Esophagus muscularis mucosa (tissue), 4 donors: ENCODE data around the gene SMAP1. TPM values are rescaled to one million over a fixed set of nuclear protein-coding genes. Genes with fewer than 3 reads are reported as not detected.
"Not testable (repeated sequence)": the region's sequence is repeated elsewhere in the genome, so short reads cannot be mapped to it uniquely, and the experiment has no call there.

Source experiments
- DNase-seq: peaks from one replicate; pipeline ENCODE4 v3.0.0-alpha.2; 2017; ENCODE audit errors: extremely low spot score
- H3K27ac ChIP-seq, 4 donors: fragments of 200-600 bp; sonication (generic); replicated peaks in 1 of 4; 1 replicate in 3 of 4; 2 replicates in 1 of 4; pipeline ENCODE4 v1.5.1; 2016 to 2019; ENCODE audit warnings: mild to moderate bottlenecking in 1 of 4
- H3K27me3 ChIP-seq, 4 donors: fragments of 200-600 bp; sonication (generic); one replicate each; pipeline versions ENCODE4 v1.5.1 to v1.6.0; 2016 to 2019
- H3K36me3 ChIP-seq, 4 donors: fragments of 200-600 bp; sonication (generic); one replicate each; pipeline ENCODE4 v1.5.1; 2016 to 2019
- H3K4me1 ChIP-seq, 4 donors: fragments of 200-600 bp; sonication (generic); one replicate each; pipeline ENCODE4 v1.5.1; 2016 to 2019
- H3K4me3 ChIP-seq, 4 donors: fragments of 200-600 bp; sonication (generic); 1 replicate in 2 of 4; 2 replicates in 2 of 4; pipeline ENCODE4 v1.5.1; 2016 to 2019; ENCODE audit warnings: mild to moderate bottlenecking in 4 of 4, moderate library complexity in 1 of 4
- H3K9me3 ChIP-seq, 4 donors: fragments of 200-600 bp; sonication (generic); 1 replicate in 3 of 4; 2 replicates in 1 of 4; pipeline ENCODE4 v1.5.1; 2016 to 2019
- EP300 ChIP-seq: sonication (generic); formaldehyde crosslinking; IDR thresholded peaks from one replicate; pipeline ENCODE4 v1.6.1; 2017; ENCODE audit warnings: antibody characterized with exemption
- POLR2A ChIP-seq: fragments of 450-650 bp; IDR thresholded peaks from one replicate; pipeline ENCODE4 v1.6.1; 2017; ENCODE audit warnings: antibody characterized with exemption, moderate library complexity, mild to moderate bottlenecking, low read depth
- POLR2AphosphoS5 ChIP-seq, 2 donors: sonication (generic); formaldehyde crosslinking; IDR thresholded peaks; one replicate each; pipeline ENCODE4 v1.6.1; 2017; ENCODE audit warnings: antibody characterized with exemption in 2 of 2
- WGBS: methylation state at CpG from one replicate; pipeline ENCODE4 v1.1.5; 2018; 5-methylcytosine and 5-hydroxymethylcytosine counted together
- intact Hi-C: fragments of 100-400 bp; cut with DNase I; formaldehyde crosslinking; loops from one replicate; pipeline ENCODE4 v1.15.1; 2023
- total RNA-seq, 4 donors: library from RNA; depleted of rRNA; stranded (reverse); fragments of >200 nt; gene quantifications; one replicate each; pipeline versions ENCODE4 v1.1.0 to v1.2.1, GENCODE V29; 2016
- TF ChIP-seq, protein P1 (sequence below), 3 experiments: fragments of 200-600 bp in 2 of 3; fragments of 450-650 bp in 1 of 3; sonication (generic) in 2 of 3; IDR thresholded peaks; one replicate each; pipeline ENCODE4 v1.5.1; 2017 to 2019; ENCODE audit warnings: antibody characterized with exemption in 3 of 3, mild to moderate bottlenecking in 2 of 3, moderate library complexity in 1 of 3

The SMAP1 gene
- total RNA-seq, 4 donors from 2014 or later = 23.7 to 33.1 (median 29.5) TPM

DNA sequence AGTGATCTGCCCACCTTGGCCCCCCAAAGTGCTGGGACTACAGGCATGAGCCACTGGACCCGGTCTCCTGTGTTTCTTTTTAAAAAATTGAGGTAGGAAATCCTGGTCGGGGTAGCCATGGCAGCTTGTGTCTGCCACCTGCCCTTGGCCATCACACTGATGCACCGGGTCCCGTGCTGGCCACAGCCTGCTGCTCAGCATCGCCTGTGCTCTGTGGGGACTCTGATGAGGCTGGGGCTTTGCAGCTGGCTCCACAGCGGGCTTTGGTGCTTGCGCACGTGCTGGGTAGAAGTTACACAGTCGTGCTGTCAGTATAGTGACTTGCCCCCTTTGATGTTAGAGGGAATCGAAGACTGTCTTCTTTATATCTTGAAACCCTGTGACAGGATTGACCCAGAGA is 66.7 kb downstream of the SMAP1 start:
- WGBS = 95% methylated on average over 10 of the region's 10 CpGs
- no peak for DNase-seq
- Histone ChIP-seq H3K9me3 (no peaks in the 10 kb centered on the region), H3K4me1 (peaks cover 0 to 8% (median 2%) of the 10 kb centered on the region in 4 donors), H3K27me3 (no peaks in the 10 kb centered on the region), H3K27ac (no peak overlapping the region), H3K4me3 (no peak overlapping the region), H3K36me3 (peaks cover 0 to 14% (median 8%) of the 10 kb centered on the region in 4 donors)
- no peak for TF ChIP-seq EP300
- no peak for TF ChIP-seq POLR2A
- no peak for TF ChIP-seq POLR2AphosphoS5 (IDR thresholded peaks at IDR 0.05)
- TF ChIP-seq, protein P1, sequence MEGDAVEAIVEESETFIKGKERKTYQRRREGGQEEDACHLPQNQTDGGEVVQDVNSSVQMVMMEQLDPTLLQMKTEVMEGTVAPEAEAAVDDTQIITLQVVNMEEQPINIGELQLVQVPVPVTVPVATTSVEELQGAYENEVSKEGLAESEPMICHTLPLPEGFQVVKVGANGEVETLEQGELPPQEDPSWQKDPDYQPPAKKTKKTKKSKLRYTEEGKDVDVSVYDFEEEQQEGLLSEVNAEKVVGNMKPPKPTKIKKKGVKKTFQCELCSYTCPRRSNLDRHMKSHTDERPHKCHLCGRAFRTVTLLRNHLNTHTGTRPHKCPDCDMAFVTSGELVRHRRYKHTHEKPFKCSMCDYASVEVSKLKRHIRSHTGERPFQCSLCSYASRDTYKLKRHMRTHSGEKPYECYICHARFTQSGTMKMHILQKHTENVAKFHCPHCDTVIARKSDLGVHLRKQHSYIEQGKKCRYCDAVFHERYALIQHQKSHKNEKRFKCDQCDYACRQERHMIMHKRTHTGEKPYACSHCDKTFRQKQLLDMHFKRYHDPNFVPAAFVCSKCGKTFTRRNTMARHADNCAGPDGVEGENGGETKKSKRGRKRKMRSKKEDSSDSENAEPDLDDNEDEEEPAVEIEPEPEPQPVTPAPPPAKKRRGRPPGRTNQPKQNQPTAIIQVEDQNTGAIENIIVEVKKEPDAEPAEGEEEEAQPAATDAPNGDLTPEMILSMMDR (IDR thresholded peaks at IDR 0.05) = no peak
- intact Hi-C loops = no loop called here

DNA sequence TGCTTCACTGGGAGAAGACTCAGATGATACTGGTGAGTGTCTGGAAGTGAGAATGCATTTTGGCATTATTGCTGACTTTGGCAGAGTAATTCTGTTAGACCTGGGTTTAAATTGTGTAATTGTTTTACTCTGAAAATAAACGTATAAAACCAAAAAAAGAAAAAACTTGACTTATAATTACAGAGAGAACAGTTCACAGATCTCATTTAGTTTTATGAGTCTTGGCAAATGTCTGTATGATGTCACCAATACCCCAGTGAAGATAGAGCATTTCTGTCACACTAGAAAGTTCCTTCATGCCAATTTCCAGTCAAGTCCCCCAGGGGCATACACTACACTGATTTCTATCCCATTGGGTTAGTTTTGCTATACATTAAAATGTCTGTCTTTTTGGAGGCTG is 67.3 kb downstream of the SMAP1 start:
- Histone ChIP-seq H3K4me1 (peaks cover 0 to 8% (median 2%) of the 10 kb centered on the region in 4 donors), H3K4me3 (no peak overlapping the region), H3K27ac (no peak overlapping the region), H3K9me3 (no peaks in the 10 kb centered on the region), H3K36me3 (peaks cover 0 to 14% (median 8%) of the 10 kb centered on the region in 4 donors), H3K27me3 (no peaks in the 10 kb centered on the region)
- DNase-seq = no peak
- 49% methylated on average over 1 of the region's 1 CpG for WGBS
- no peak for TF ChIP-seq EP300
- TF ChIP-seq POLR2A = no peak
- TF ChIP-seq, protein P1 (IDR thresholded peaks at IDR 0.05) = no peak
- intact Hi-C loops = no loop called here

- WGBS = 72% methylated on average over 6 of the region's 6 CpGs
- no peak for TF ChIP-seq POLR2AphosphoS5 (IDR thresholded peaks at IDR 0.05)
- TF ChIP-seq, protein P1 (IDR thresholded peaks at IDR 0.05) = no peak
- no peak for TF ChIP-seq EP300
- TF ChIP-seq POLR2A = no peak
- Histone ChIP-seq H3K9me3 (no peaks in the 10 kb centered on the region), H3K27ac (no peak overlapping the region), H3K4me1 (peaks cover 0 to 5% (median 2%) of the 10 kb centered on the region in 4 donors), H3K4me3 (no peak overlapping the region), H3K27me3 (no peaks in the 10 kb centered on the region), H3K36me3 (peaks cover 0 to 14% (median 10%) of the 10 kb centered on the region in 4 donors)
- intact Hi-C loops = no loop called here
- no peak for DNase-seq
Measured at GRCh38 chr6:70735513-70735912, 67.8 kb downstream of the SMAP1 start.

DNA sequence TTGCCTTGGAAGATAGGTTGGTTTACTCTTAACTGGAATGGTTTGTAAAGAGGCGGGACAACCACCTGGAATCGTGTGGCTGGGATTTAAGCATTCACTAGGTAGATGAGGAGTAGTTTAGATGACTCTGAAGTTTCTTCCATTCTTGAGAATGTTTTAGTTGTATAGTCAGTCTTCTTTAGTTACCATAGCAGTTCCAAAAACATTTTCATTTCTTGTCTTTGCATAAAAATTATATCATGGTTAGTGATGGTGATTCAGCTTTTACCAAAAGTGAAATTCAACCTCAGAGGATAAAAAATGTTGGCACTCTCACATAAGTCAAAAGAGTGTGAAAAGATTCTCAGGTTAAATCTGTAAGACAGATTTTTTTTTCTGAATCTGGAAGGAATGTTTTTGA is 70.3 kb downstream of the SMAP1 start:
- no peaks in the 10 kb centered on the region for H3K27me3 ChIP-seq
- WGBS = 92% methylated on average over 2 of the region's 2 CpGs
- peaks cover 0 to 20% (median 15%) of the 10 kb centered on the region in 4 donors for H3K36me3 ChIP-seq
- TF ChIP-seq, protein P1 (IDR thresholded peaks at IDR 0.05) = no peak
- TF ChIP-seq EP300 = no peak
- no peak for TF ChIP-seq POLR2AphosphoS5 (IDR thresholded peaks at IDR 0.05)
- TF ChIP-seq POLR2A = no peak
- no peaks in the 10 kb centered on the region for H3K9me3 ChIP-seq
- intact Hi-C loops = no loop called here
- H3K4me1 ChIP-seq = peaks cover 0 to 5% (median 0%) of the 10 kb centered on the region in 4 donors
- H3K4me3 ChIP-seq = no peak overlapping the region
- DNase-seq = no peak
- no peak overlapping the region for H3K27ac ChIP-seq

DNA sequence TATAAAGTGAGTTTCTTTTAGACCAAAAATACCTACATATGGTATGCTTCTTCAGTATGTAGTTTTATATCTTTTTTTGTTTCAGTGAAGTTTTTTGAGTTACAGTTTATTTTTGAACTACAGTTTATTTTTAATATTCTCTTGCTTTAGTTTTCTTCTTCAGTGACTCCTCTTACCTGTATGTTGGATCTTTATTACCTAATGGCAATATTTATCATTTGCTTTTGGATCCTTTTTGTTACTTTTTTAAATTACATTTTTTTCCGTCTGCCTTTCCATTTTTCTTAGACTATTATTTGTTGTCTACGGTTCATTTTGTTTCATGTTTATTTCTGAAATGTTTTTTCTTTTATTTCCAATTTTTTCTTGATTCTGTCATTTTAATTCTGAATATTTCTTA is 71.9 kb downstream of the SMAP1 start:
- intact Hi-C loops = no loop called here

DNA sequence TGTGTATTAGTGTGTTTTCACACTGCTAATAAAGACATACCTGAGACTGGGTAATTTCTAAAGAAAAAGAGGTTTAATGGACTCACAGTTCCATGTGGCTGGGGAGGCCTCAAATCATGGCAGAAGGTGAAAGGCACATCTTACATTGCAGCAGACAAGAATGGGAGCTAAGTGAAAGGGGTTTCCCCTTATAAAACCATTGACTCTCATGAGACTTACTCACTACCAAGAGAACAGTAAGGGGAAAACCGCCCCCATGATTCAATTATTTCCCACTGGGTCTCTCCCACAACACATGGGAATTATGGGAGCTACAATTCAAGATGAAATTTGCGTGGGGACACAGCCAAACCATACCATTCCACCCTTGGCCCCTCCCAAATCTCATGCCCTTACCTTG is 73.1 kb downstream of the SMAP1 start:
- 93% methylated on average over 2 of the region's 2 CpGs for WGBS
- DNase-seq = not testable (repeated sequence)

More for the DNA sequence above, 71.9 kb downstream of the SMAP1 start:
- Histone ChIP-seq H3K4me3 (no peak overlapping the region), H3K36me3 (peaks cover 0 to 9% (median 8%) of the 10 kb centered on the region in 4 donors), H3K9me3 (no peaks in the 10 kb centered on the region), H3K27me3 (no peaks in the 10 kb centered on the region), H3K4me1 (peaks cover 0 to 5% (median 0%) of the 10 kb centered on the region in 4 donors), H3K27ac (no peak overlapping the region)
- no peak for TF ChIP-seq POLR2A
- TF ChIP-seq POLR2AphosphoS5 (IDR thresholded peaks at IDR 0.05) = no peak
- TF ChIP-seq EP300 = no peak
- TF ChIP-seq, protein P1 (IDR thresholded peaks at IDR 0.05) = no peak
- DNase-seq = no peak
- WGBS = 100% methylated on average over 2 of the region's 2 CpGs

DNA sequence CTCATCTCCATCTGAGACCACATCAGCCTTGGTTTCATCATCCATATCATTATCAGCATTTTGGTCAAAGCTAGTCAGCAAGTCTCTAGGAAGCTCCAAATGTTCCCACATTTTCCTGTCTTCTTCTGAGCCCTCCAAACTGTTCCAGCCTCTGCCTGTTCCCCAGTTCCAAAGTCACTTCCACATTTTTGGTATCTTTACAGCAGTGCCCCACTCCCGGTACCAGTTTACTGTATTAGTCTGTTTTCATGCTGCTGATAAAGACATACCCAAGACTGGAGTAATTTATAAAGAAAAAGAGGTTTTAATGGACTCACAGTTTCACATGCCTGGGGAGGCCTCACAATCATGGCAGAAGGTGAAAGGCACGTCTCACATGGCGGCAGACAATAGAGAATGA is 74.8 kb downstream of the SMAP1 start:
- 97% methylated on average over 3 of the region's 3 CpGs for WGBS
- H3K36me3 ChIP-seq, intact Hi-C loops, H3K4me3 ChIP-seq, DNase-seq, H3K9me3 ChIP-seq, H3K27me3 ChIP-seq, H3K27ac ChIP-seq, H3K4me1 ChIP-seq: not testable (repeated sequence)

More for the DNA sequence above, 73.1 kb downstream of the SMAP1 start:
- H3K36me3 ChIP-seq, H3K27ac ChIP-seq, H3K9me3 ChIP-seq, H3K4me1 ChIP-seq, H3K4me3 ChIP-seq, H3K27me3 ChIP-seq, intact Hi-C loops: not testable (repeated sequence)
